ENCODE data around the gene DNAJC25.

- TF ChIP-seq POLR2A (IDR thresholded peaks at IDR 0.05; ENCODE audit: low read length) (no peak), GATA1 (IDR thresholded peaks at IDR 0.05; ENCODE audit: low read depth, low read length) (no peak)
Observed at GRCh38 chr9:111648066-111648465, 16.9 kb downstream of the DNAJC25 start.

Data from erythroblast (primary cell).